ENCODE measurements around the gene ZNF185. TPM values are rescaled to one million over a fixed set of nuclear protein-coding genes. Genes with fewer than 3 reads are reported as not detected.
A peak's percentile ranks its signal among the peaks of the same experiment; 100 is the strongest.

ZNF185 gene
- polyA plus RNA-seq, 3 donors = 39.1 to 82.9 (median 40.5) TPM

DNA sequence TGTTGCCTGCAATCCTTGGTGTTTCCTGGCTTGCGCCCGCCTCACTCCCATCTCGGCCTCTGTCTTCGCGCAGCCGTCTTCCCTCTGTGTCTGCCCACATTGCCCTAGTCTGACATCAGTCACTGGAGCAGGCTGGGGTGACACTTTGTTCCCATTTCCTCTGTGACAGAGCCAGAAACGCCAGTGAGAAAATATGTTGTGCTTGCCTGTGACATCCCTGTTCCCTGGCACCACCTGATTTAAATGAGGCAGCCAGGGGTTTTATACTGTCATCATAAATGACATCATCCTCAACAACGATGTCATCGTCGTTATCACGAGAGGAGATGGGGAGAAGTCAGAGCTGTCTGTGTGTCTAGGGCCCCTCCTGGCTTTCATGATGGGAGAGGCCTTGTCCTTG, 29.1 kb downstream of the ZNF185 start:
- Mint-ChIP-seq H3K9me3 (peaks cover 0 to 1% (median 0%) of the 10 kb centered on the region in 7 donors), H3K27me3 (ENCODE audit: low read depth in 3 of 3) (peaks cover 0 to 5% (median 3%) of the 10 kb centered on the region in 3 donors), H3K36me3 (peaks cover under 1 to 30% of the 10 kb centered on the region in 2 donors), H3K27ac (no peak overlapping the region), H3K4me1 (peaks cover 4% of the 10 kb centered on the region), H3K4me3 (no peak overlapping the region)
- Histone ChIP-seq H3K36me3 (replicated peaks in 1 of 2; ENCODE audit: control insufficient read depth in 1 of 2, insufficient read depth in 2 of 2, low read length in 2 of 2) (peaks cover 4 to 30% of the 10 kb centered on the region in 2 donors), H3K79me2 (ENCODE audit: insufficient read depth, low read length) (no peaks in the 10 kb centered on the region), H3K9me3 (replicated peaks in 1 of 2; ENCODE audit: control insufficient read depth in 1 of 2, insufficient read depth in 1 of 2, low read length in 2 of 2) (no peaks in the 10 kb centered on the region), H3K27ac (ENCODE audit: low read depth in 1 of 2, low read length in 2 of 2) (no peak overlapping the region), H3K4me2 (replicated peaks; ENCODE audit: extremely low read depth, low read length, poor library complexity, severe bottlenecking) (no peak overlapping the region), H3K4me3 (replicated peaks in 1 of 3; ENCODE audit: low read depth in 2 of 3, low read length in 3 of 3) (no peak overlapping the region), H3K27me3 (ENCODE audit: control insufficient read depth in 2 of 2, insufficient read depth in 2 of 2, low read length in 2 of 2) (no peaks in the 10 kb centered on the region), H3K4me1 (ENCODE audit: control insufficient read depth in 1 of 2, insufficient read depth in 2 of 2, low read length in 2 of 2) (no peaks in the 10 kb centered on the region), H3K9ac (ENCODE audit: insufficient read depth, low read length, poor library complexity, severe bottlenecking) (no peak overlapping the region), H2AFZ (ENCODE audit: insufficient read depth, low read depth, low read length, poor library complexity, severe bottlenecking) (no peak overlapping the region), H4K20me1 (ENCODE audit: insufficient read depth, low read length) (no peaks in the 10 kb centered on the region)
- 100% methylated on average over 2 of the region's 11 CpGs for WGBS (ENCODE audit: insufficient coverage)
- DNase-seq = peak in 1 of 3 donors; percentile 11
- intact Hi-C loops (cut with micrococcal nuclease) = no loop called here
- TF ChIP-seq, protein P1, sequence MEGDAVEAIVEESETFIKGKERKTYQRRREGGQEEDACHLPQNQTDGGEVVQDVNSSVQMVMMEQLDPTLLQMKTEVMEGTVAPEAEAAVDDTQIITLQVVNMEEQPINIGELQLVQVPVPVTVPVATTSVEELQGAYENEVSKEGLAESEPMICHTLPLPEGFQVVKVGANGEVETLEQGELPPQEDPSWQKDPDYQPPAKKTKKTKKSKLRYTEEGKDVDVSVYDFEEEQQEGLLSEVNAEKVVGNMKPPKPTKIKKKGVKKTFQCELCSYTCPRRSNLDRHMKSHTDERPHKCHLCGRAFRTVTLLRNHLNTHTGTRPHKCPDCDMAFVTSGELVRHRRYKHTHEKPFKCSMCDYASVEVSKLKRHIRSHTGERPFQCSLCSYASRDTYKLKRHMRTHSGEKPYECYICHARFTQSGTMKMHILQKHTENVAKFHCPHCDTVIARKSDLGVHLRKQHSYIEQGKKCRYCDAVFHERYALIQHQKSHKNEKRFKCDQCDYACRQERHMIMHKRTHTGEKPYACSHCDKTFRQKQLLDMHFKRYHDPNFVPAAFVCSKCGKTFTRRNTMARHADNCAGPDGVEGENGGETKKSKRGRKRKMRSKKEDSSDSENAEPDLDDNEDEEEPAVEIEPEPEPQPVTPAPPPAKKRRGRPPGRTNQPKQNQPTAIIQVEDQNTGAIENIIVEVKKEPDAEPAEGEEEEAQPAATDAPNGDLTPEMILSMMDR (IDR thresholded peaks at IDR 0.05) = no peak

DNA sequence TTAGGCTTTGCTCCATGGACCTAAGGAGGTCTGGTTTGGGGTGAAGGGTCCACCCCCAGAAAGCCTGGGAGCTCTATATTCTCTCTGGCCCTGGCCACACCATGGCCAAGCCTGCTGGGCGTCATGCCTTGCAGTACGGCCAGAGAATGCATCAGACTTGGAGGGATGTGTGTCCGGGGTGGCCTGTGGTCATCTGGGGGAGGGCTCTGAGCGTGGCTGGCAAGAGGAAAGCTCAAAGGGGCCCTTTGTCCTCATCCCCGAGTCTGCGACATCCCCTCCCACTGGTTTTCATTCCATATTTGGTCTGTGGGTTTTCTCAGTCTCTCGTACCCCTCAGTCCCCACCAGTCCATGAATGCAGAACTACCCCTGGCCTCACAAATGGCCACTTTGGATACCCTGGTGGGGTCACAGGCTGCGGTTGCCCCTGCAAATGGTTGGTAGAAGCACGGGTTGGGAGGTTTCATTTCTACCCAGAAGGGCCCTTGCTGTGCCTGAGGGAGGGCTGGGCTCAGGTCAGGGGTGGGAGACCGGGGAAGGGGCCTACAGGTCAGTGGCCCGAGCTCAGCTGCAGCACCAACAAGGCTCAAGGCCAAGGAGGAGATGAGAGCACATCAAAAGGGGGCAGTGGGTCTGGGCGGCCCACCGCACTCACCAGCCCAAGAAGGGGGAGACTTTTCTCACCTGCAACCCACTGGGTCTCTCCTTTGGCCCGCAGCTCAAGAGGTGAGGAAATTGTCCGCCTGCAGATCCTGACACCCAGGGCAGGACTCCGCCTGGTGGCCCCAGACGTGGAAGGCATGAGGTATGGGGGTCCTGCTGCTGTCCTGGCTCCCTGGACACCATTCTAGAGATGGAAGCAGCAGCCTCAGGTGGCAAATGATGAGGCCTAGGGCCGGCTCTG, 30.2 kb downstream of the ZNF185 start:
- H3K9ac ChIP-seq (ENCODE audit: insufficient read depth, low read length, poor library complexity, severe bottlenecking) = no peak overlapping the region
- Mint-ChIP-seq H3K9me3 (peaks cover 0 to 1% (median 0%) of the 10 kb centered on the region in 7 donors), H3K4me3 (no peak overlapping the region), H3K27ac (no peak overlapping the region), H3K27me3 (ENCODE audit: low read depth in 3 of 3) (peaks cover 0 to 5% (median 3%) of the 10 kb centered on the region in 3 donors), H3K4me1 (peaks cover 4% of the 10 kb centered on the region), H3K36me3 (peaks cover 8 to 34% of the 10 kb centered on the region in 2 donors)
- H3K36me3 ChIP-seq (replicated peaks in 1 of 2; ENCODE audit: control insufficient read depth in 1 of 2, insufficient read depth in 2 of 2, low read length in 2 of 2) = peaks cover 11 to 33% of the 10 kb centered on the region in 2 donors
- H3K4me3 ChIP-seq (replicated peaks in 1 of 3; ENCODE audit: low read depth in 2 of 3, low read length in 3 of 3) = no peak overlapping the region
- H3K4me2 ChIP-seq (replicated peaks; ENCODE audit: extremely low read depth, low read length, poor library complexity, severe bottlenecking) = no peak overlapping the region
- intact Hi-C loops (cut with micrococcal nuclease) = no loop called here
- H3K27ac ChIP-seq (ENCODE audit: low read depth in 1 of 2, low read length in 2 of 2) = no peak overlapping the region
- H4K20me1 ChIP-seq (ENCODE audit: insufficient read depth, low read length) = no peaks in the 10 kb centered on the region
- no peaks in the 10 kb centered on the region for H3K9me3 ChIP-seq (replicated peaks in 1 of 2; ENCODE audit: control insufficient read depth in 1 of 2, insufficient read depth in 1 of 2, low read length in 2 of 2)
- TF ChIP-seq, protein P1 (IDR thresholded peaks at IDR 0.05) = no peak
- H3K4me1 ChIP-seq (ENCODE audit: control insufficient read depth in 1 of 2, insufficient read depth in 2 of 2, low read length in 2 of 2) = no peaks in the 10 kb centered on the region
- no peaks in the 10 kb centered on the region for H3K27me3 ChIP-seq (ENCODE audit: control insufficient read depth in 2 of 2, insufficient read depth in 2 of 2, low read length in 2 of 2)
- 97% methylated on average over 6 of the region's 18 CpGs for WGBS (ENCODE audit: insufficient coverage)
- DNase-seq = no peak
- no peaks in the 10 kb centered on the region for H3K79me2 ChIP-seq (ENCODE audit: insufficient read depth, low read length)
- H2AFZ ChIP-seq (ENCODE audit: insufficient read depth, low read depth, low read length, poor library complexity, severe bottlenecking) = no peak overlapping the region

All from CD14-positive monocyte (primary cell).